GF-D8 (cell line): Measurements from ENCODE around the gene DAPP1.
"Not testable (repeated sequence)": the region's sequence is repeated elsewhere in the genome, so short reads cannot be mapped to it uniquely, and the experiment has no call there.

Experiments
- DNase-seq: peaks from one replicate; lab custom pipeline; 2025; lab: John Stamatoyannopoulos, UW

The DAPP1 gene

GRCh38 chr4:99824070-99824599 is 7.5 kb downstream of the DAPP1 start:
- DNase-seq, result no peak

- DNase-seq, result no peak
These were observed 8.6 kb downstream of the DAPP1 start for GRCh38 chr4:99825272-99825671.

DNA sequence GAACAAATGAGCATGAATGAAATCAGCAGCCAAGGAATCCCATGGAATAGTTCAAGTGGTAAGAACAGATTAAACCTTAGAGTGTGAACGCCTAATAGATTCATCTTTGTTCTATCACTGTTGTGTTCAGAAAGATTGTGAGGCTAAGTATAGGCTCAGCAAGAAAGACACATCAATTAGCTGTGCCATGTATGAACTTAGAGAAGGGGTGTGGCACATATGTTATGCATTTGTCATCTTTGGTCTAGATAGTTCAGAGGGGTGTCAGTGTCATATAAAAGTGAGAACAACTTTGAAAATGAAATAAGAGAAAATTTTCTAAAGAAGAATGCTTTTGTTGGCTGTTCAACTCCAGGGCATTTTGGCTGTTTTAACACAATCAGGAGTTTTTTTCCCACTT is 9.4 kb downstream of the DAPP1 start:
- no peak for DNase-seq

DNA sequence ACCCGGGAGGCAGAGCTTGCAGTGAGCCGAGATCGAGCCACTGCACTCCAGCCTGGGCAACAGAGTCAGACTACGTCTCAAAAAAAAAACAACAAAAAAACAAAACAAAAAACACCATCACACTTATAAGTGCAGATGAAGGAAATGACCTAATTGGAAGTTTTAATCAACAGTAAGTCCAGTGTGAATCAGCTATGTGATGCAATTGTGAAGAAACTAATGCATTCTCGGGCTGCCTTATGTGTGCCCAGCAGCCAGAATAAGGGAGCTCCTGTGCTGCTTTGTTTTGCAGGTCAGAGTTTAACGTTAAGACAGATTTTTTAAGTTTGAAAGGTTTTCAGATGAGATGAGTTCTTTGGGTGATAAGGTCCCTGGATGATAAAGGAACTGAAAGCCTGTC is 10.8 kb downstream of the DAPP1 start:
- DNase-seq, result no peak

DNA sequence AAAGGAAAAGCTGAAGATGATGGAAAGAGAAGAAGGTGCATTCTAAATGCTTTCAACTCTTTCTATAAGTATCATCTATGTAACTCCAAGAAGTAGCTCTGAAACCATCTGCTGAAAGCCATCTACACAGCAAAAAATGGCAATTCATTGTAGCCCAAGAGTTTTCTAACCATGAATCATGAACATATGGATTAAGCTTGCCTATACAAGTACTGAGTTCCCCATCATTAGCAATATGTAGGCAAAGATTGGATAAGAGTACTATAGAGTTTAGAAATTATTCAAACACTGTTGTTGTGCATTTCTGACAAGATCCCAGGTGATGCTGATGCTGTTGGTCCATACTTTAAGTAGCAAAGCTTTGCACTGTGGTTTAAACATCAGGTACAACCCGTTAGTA is 11.2 kb downstream of the DAPP1 start:
- no peak for DNase-seq

DNA sequence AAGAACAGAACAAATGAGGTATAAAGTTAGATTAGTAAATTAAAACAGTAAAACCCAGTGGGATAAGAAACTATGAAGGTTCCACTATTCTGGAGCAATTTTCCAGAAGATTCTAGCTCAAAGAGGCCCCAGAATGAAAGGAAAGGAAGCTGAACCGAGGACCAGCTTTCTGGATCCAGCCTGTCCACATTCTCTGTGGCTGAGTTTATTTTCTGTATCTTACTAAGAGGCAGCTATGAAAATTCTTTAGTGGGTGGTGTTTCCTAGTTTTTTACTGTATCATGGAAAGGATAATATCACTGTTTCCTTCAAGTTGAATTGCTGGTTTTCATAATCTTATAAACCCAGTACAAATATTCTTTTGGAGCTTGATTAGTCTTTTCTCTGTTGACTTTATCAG is 11.8 kb downstream of the DAPP1 start:
- no peak for DNase-seq

DNA sequence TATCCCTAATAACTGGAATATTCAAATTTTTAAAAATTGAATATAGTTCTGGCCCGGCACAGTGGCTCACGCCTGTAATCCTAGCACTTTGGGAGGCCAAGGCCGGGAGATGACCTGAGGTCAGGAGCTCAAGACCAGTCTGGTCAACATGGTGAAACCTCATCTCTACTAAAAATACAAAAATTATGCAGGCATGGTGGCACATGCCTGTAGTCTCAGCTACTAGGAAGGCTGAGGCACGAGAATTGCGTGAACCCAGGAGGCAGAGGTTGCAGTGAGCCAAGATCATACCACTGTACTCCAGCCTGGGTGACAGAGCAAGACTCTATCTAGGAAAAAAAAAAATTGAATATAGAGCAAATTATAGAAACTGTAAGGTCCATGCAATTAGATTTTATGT is 13.4 kb downstream of the DAPP1 start:
- not testable (repeated sequence) for DNase-seq

DNA sequence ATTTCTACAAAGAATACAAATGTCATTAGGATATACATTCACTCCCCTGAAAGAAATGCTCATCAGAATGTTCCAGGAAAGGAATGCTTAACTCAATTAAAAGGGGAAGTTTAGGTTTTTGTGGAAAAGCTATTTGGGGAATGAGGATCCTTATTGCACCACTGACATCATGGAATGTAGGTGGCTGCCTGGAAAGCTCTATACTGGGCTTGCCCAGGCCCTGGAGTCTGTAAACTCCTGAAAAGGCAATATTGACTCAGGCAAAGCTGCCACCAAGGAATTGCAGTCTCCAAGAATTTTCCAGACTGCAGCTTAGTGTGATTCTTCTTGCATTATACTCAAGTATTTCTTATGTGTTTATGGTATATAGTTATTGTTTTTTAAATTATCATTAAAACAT is 15.7 kb downstream of the DAPP1 start:
- DNase-seq, result no peak

- no peak for DNase-seq
These were observed 16.1 kb downstream of the DAPP1 start for GRCh38 chr4:99832758-99833157.

DNA sequence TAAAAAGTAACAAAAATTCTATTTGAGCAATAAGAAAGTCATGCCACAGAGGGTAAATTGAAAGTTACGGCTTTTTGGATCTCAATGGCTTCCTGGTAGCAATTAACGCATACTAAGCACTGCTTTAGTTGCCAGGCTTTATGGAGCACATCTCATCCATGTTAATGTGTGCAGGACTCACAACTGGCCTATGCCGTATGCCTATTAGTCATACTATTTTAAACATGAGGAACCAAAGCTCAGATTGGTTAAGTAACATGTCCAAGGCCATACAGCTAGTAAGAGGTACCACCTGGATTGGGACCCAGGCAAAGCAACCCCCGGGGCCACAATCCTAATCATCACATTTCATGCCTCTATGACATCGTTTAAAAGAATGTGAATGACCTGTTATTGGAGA is 17.1 kb downstream of the DAPP1 start:
- no peak for DNase-seq

DNA sequence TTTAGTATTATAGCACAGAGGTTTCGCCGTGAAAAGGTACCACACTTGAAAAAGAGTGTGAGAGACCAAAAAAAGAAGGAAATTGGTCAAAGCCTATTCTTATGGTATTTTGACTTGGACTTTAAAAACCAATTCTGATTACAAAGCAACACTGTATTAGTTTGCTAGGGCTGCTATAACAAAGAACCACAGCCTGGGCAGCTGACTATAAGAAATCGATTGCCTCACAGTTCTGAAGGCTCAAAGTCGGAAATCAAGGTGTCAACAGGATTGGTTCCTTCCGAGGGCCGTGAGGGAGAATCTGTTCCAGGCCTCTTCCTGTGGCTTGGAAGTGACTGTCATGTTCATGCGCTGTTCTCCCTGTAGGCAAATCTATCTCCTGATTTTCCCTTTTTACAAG is 17.9 kb downstream of the DAPP1 start:
- DNase-seq, result no peak

GRCh38 chr4:99835942-99836341 is 19.3 kb downstream of the DAPP1 start:
- DNase-seq, result no peak

- DNase-seq, result no peak
These were observed 22.3 kb downstream of the DAPP1 start for GRCh38 chr4:99838927-99839326.

DNA sequence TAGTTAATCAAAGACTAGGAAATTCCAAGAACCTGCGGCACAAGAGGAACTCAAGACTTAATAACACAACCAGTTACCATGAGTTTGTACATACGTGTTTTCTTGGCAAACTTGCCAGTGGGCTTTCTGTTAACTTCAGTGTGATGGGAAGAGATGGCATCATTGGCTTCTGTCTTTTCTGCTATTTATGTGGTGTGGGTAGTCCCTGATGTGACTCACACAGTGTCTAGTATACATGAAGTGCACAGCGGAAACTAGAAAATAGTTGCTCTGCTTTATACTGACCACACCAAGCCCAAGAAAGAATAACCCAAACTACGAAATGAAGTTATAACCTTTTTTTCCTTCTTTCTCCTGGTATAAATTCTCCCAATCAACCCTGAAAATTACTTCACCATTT is 24.5 kb downstream of the DAPP1 start:
- DNase-seq, result no peak

GRCh38 chr4:99843413-99843812 is 26.8 kb downstream of the DAPP1 start:
- no peak for DNase-seq

- DNase-seq, result no peak
These were observed 27.4 kb downstream of the DAPP1 start for GRCh38 chr4:99844048-99844447.

GRCh38 chr4:99845179-99845578 is 28.6 kb downstream of the DAPP1 start:
- no peak for DNase-seq

- no peak for DNase-seq
These were observed 29.3 kb downstream of the DAPP1 start for GRCh38 chr4:99845708-99846469.

GRCh38 chr4:99846891-99847290 is 30.3 kb downstream of the DAPP1 start:
- no peak for DNase-seq

- DNase-seq, result no peak
These were observed 30.8 kb downstream of the DAPP1 start for GRCh38 chr4:99847362-99847976.

DNA sequence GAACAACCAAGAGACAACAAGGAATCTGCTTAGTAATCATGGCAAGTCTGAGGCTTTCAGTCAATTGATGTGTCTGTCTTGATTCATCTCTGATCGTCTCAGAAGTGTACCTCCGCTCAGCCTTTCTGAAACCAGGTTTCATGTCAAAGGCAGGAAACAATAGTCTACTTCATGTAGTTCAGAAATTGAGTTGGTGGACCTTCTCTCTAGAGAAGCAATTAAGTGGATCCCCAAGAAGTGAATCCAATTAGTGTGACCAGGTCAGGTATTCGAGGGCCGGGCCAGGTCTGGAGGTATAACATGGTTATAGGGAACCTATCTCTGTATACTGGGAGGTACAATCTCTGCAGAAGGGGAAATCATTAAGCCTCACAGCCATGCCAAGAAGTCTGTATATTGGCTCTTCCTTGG is 32.0 kb downstream of the DAPP1 start:
- DNase-seq, result no peak

DNA sequence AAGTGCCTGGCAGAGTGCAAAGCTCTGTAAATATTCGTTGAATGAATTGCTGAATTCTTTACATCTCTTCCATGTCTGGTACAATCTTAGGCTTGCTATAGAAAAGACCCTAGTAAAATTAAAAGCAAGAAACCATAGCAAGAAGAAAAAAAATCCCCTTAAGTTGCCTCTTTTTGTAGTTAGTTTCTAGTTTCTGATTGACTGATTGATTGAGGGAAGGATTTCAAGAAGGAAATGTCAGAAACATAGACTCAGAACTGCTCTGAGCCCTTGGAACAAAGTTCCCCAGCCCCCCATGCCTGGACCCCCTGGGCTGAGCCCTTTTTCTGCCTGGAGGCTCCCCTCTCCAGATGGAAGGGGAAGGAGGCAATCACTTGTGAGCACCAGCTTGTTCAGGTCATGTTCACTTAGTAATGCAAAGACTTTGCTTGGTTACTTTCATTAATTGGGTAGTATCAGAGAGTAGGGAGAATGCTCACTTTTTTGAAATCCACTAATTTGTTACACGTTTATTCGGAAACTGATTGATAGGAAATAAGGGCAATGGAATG is 35.6 kb downstream of the DAPP1 start:
- DNase-seq, result no peak

- DNase-seq, result no peak
These were observed 36.6 kb downstream of the DAPP1 start for GRCh38 chr4:99853190-99853589.
